Lung (tissue), 12 donors: ENCODE measurements around the gene COL4A2. TPM values are rescaled to one million over a fixed set of nuclear protein-coding genes. Genes with fewer than 3 reads are reported as not detected.

ENCODE experiments used
- ATAC-seq: fragments of 200-7000 bp; cut with Tn5 transposase; one replicate; pipeline ENCODE4 v1.9.1; 2020; ENCODE audit warnings: moderate number of reproducible peaks; ENCODE audit not compliant: insufficient read depth, low FRiP score
- DNase-seq, 3 donors: peaks; one replicate each; pipeline ENCODE4 v3.0.0-alpha.2; 2013 to 2017
- H3K27ac ChIP-seq, 2 donors: one replicate each; pipeline ENCODE4 v1.5.1; 2013; ENCODE audit warnings: mild to moderate bottlenecking in 2 of 2, moderate library complexity in 2 of 2, control low read depth in 1 of 2, inconsistent platforms in 1 of 2, low read depth in 1 of 2, low read length in 1 of 2
- H3K27me3 ChIP-seq, 3 donors: one replicate each; pipeline ENCODE4 v1.5.1; 2013; ENCODE audit warnings: low read length in 2 of 3; ENCODE audit not compliant: control insufficient read depth in 3 of 3, insufficient read depth in 3 of 3
- H3K36me3 ChIP-seq, 4 donors: one replicate each; pipeline ENCODE4 v1.5.1; 2013; ENCODE audit warnings: low read length in 4 of 4, mild to moderate bottlenecking in 1 of 4, moderate library complexity in 1 of 4; ENCODE audit not compliant: control insufficient read depth in 4 of 4, insufficient read depth in 4 of 4
- H3K4me1 ChIP-seq, 5 donors: one replicate each; pipeline ENCODE4 v1.5.1; 2013; ENCODE audit warnings: low read length in 5 of 5, mild to moderate bottlenecking in 2 of 5, moderate library complexity in 1 of 5; ENCODE audit not compliant: control insufficient read depth in 5 of 5, insufficient read depth in 5 of 5
- H3K4me3 ChIP-seq: one replicate; pipeline ENCODE4 v1.5.1; 2013; ENCODE audit warnings: mild to moderate bottlenecking, control low read depth, moderate library complexity
- H3K9ac ChIP-seq, 2 donors: one replicate each; pipeline ENCODE4 v1.5.1; 2013; ENCODE audit warnings: low read length in 2 of 2, control low read depth in 1 of 2; ENCODE audit not compliant: insufficient read depth in 1 of 2
- H3K9me3 ChIP-seq, 4 donors: one replicate each; pipeline ENCODE4 v1.5.1; 2013; ENCODE audit warnings: low read length in 3 of 4, mild to moderate bottlenecking in 1 of 4, moderate library complexity in 1 of 4; ENCODE audit not compliant: control insufficient read depth in 4 of 4, insufficient read depth in 3 of 4
- CTCF ChIP-seq: IDR thresholded peaks from 2 replicates; pipeline ENCODE4 v1.5.1; 2012; ENCODE audit warnings: mild to moderate bottlenecking; ENCODE audit errors: control extremely low read depth, extremely low read depth
- WGBS, 2 donors: extraction: QIAGEN DNeasy Blood & Tissue Kit; methylation state at CpG; one replicate each; pipeline ENCODE4 v1.1.7; 2013; 5-methylcytosine and 5-hydroxymethylcytosine counted together
- polyA plus RNA-seq, 2 donors: library from polyadenylated mRNA; stranded (reverse); fragments of 200-250 nt; gene quantifications; one replicate each; pipeline ENCODE4 v1.2.1, GENCODE V29; 2013
- total RNA-seq, 2 donors: library from RNA; depleted of rRNA in 1 of 2; stranded (reverse); fragments of >200 nt in 1 of 2; gene quantifications; one replicate each; pipeline ENCODE4 v1.2.1, GENCODE V29; 2014 to 2021
- donor health status: control.
- donor health status: control.
- donor health status: Bipolar disorder and iron deficiency.
- donor health status: healthy.
- donor health status: DM: yes; HTN: yes; CAD: no.

The COL4A2 gene
- total and polyA plus RNA-seq, 4 donors = 169 to 627 (median 339) TPM

GRCh38 chr13:110475117-110475516 is 168.0 kb downstream of the COL4A2 start:
- H3K36me3 ChIP-seq = peaks cover 7 to 31% (median 26%) of the 10 kb centered on the region in 4 donors
- H3K9ac ChIP-seq = no peak overlapping the region
- no peak for TF ChIP-seq CTCF
- H3K4me3 ChIP-seq = no peak overlapping the region
- 56 to 64% methylated on average over 9 of the region's 9 CpGs for WGBS, 2 donors
- peaks cover 0 to 11% (median 0%) of the 10 kb centered on the region in 5 donors for H3K4me1 ChIP-seq
- H3K27me3 ChIP-seq = no peaks in the 10 kb centered on the region
- no peak overlapping the region for H3K27ac ChIP-seq
- peak; percentile 36 for ATAC-seq
- peak in 2 of 3 donors; percentile 8 to 50 for DNase-seq
- H3K9me3 ChIP-seq = no peaks in the 10 kb centered on the region

- no peak overlapping the region for H3K9ac ChIP-seq
- no peak overlapping the region for H3K27ac ChIP-seq
- H3K4me3 ChIP-seq = no peak overlapping the region
- H3K36me3 ChIP-seq = peaks cover 10 to 33% (median 25%) of the 10 kb centered on the region in 4 donors
- 71 to 81% methylated on average over 18 of the region's 18 CpGs for WGBS, 2 donors
- H3K27me3 ChIP-seq = no peaks in the 10 kb centered on the region
- H3K4me1 ChIP-seq = peaks cover 0 to 11% (median 0%) of the 10 kb centered on the region in 5 donors
- no peaks in the 10 kb centered on the region for H3K9me3 ChIP-seq
- ATAC-seq (no peak), DNase-seq (no peak)
- TF ChIP-seq CTCF = no peak
Measured at GRCh38 chr13:110475550-110476219, 168.6 kb downstream of the COL4A2 start.

- peaks cover 0 to 11% (median 0%) of the 10 kb centered on the region in 5 donors for H3K4me1 ChIP-seq
- DNase-seq = no peak
- H3K36me3 ChIP-seq = peaks cover 10 to 31% (median 25%) of the 10 kb centered on the region in 4 donors
- no peak for ATAC-seq
- no peaks in the 10 kb centered on the region for H3K9me3 ChIP-seq
- H3K27me3 ChIP-seq = no peaks in the 10 kb centered on the region
- H3K9ac ChIP-seq = no peak overlapping the region
- 89 to 97% methylated on average over 12 of the region's 12 CpGs for WGBS, 2 donors
- no peak overlapping the region for H3K27ac ChIP-seq
- no peak for TF ChIP-seq CTCF
- H3K4me3 ChIP-seq = no peak overlapping the region
Measured at GRCh38 chr13:110476220-110476617, 169.1 kb downstream of the COL4A2 start.
